Duodenal mucosa (tissue), 2 donors: Measurements from ENCODE around the gene ZW10.
A peak's percentile ranks its signal among the peaks of the same experiment; 100 is the strongest.

Experiments used
- H3K27ac ChIP-seq: one replicate; pipeline ENCODE4 v1.7.0; 2013; ENCODE audit warnings: low read depth, low read length
- H3K27me3 ChIP-seq, 2 donors: one replicate each; pipeline ENCODE4 v1.7.0; 2013; ENCODE audit warnings: low read length in 2 of 2, control low read depth in 1 of 2; ENCODE audit not compliant: insufficient read depth in 2 of 2, control insufficient read depth in 1 of 2
- H3K36me3 ChIP-seq, 2 donors: one replicate each; pipeline ENCODE4 v1.7.0; 2013; ENCODE audit warnings: low read length in 2 of 2, control low read depth in 1 of 2; ENCODE audit not compliant: insufficient read depth in 2 of 2, control insufficient read depth in 1 of 2
- H3K4me1 ChIP-seq, 2 donors: one replicate each; pipeline ENCODE4 v1.7.0; 2013; ENCODE audit warnings: low read length in 2 of 2, control low read depth in 1 of 2; ENCODE audit not compliant: insufficient read depth in 2 of 2, control insufficient read depth in 1 of 2
- H3K4me3 ChIP-seq, 2 donors: one replicate each; pipeline ENCODE4 v1.7.0; 2013; ENCODE audit warnings: low read length in 2 of 2, low read depth in 1 of 2
- H3K9ac ChIP-seq, 2 donors: one replicate each; pipeline ENCODE4 v1.7.0; 2013; ENCODE audit warnings: low read length in 2 of 2, low read depth in 1 of 2
- H3K9me3 ChIP-seq, 2 donors: one replicate each; pipeline ENCODE4 v1.7.0; 2013; ENCODE audit warnings: low read length in 2 of 2, control low read depth in 1 of 2; ENCODE audit not compliant: control insufficient read depth in 1 of 2

The ZW10 gene, protein sequence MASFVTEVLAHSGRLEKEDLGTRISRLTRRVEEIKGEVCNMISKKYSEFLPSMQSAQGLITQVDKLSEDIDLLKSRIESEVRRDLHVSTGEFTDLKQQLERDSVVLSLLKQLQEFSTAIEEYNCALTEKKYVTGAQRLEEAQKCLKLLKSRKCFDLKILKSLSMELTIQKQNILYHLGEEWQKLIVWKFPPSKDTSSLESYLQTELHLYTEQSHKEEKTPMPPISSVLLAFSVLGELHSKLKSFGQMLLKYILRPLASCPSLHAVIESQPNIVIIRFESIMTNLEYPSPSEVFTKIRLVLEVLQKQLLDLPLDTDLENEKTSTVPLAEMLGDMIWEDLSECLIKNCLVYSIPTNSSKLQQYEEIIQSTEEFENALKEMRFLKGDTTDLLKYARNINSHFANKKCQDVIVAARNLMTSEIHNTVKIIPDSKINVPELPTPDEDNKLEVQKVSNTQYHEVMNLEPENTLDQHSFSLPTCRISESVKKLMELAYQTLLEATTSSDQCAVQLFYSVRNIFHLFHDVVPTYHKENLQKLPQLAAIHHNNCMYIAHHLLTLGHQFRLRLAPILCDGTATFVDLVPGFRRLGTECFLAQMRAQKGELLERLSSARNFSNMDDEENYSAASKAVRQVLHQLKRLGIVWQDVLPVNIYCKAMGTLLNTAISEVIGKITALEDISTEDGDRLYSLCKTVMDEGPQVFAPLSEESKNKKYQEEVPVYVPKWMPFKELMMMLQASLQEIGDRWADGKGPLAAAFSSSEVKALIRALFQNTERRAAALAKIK

DNA sequence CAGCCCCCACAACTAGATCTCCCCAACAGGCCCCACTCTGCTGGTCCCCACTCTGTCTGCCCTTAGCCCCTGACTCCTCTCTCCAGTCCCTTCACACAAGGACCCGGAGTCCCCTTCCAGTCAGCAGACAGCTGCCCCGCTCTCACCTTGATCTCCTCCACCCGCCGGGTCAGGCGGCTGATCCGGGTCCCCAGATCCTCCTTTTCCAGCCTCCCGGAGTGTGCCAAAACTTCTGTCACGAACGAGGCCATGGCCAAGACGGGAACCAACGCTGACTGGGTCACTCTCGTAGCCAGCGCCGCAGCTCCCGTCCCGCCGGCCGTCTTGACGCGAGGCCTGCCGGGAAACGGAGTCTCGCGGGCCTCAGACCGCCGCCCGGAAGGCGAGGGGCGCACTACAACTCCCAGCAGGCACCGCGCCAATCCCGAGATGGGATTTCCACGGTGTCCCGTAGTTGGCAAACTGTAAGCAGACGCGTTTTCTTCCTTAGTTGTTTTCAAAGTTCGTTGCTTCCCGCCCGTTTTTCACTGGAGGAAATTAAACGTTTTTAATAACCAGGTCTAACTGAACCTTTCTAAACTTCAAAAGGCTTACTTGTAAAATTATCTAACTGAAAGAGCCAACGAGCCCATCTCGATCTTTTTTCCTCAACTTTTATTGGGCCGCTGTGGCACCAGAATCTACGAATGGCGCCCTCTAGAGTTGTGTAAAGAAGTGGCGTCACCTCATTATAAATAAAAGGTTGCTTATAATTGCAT lies at the start of gene ZW10:
Gene ZW10, minus strand, starts transcription at position 277 of the 758 bp plus-strand sequence. Its CDS starts 26 bp downstream, at position 251.
- H3K9ac ChIP-seq, result peak within 1 kb of the TSS; percentile 97 to 99
- peaks cover 5 to 12% of the 10 kb centered on the region in 2 donors for H3K4me1 ChIP-seq
- no peaks in the 10 kb centered on the region for H3K36me3 ChIP-seq
- peak within 1 kb of the TSS; percentile 75 for H3K27ac ChIP-seq
- peak within 1 kb of the TSS; percentile 98 to 100 for H3K4me3 ChIP-seq
- H3K9me3 ChIP-seq, result no peaks in the 10 kb centered on the region
- H3K27me3 ChIP-seq, result no peaks in the 10 kb centered on the region

DNA sequence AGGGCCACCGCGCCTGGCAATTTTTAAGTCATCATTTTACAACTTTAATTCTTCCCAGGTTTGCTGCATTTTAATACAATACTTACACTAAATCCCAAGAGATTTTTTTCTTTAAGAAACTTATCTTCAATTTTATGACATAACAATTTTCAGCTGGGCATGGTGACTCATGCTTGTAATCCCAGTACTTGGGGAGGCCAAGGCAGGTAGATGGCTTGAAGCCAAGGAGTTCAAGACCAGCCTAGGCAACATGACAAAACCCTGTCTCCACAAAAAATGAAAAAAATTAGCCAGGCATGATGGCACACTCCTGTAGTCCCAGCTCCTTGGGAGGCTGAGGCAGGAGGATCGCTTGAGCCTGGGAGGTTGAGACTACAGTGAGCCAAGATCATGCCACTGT lies 44.9 kb upstream of the ZW10 start:
- no peaks in the 10 kb centered on the region for H3K4me1 ChIP-seq
- H3K27ac ChIP-seq, result no peak overlapping the region
- no peaks in the 10 kb centered on the region for H3K9me3 ChIP-seq
- no peak overlapping the region for H3K9ac ChIP-seq
- H3K36me3 ChIP-seq, result peaks cover 21 to 28% of the 10 kb centered on the region in 2 donors
- no peaks in the 10 kb centered on the region for H3K27me3 ChIP-seq
- no peak overlapping the region for H3K4me3 ChIP-seq

DNA sequence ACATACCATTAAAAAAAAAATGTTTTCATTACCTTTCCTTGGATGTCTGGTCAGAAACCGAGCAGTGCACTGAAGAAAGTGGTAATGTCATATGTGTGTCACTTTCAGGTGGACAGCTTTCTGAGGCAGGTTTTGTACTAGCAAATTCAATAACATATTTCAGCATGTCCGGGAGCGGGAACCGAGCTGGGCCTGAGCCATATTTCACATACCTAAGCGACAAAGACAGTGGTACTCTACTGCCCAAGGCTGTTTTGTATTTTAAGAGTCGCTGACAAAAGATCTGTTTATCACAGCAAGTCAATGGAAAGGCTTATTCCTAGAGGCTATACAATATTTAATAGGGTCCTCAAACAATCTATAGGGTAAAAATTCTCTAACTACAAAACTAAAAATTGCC lies 44.1 kb upstream of the ZW10 start:
- H3K4me1 ChIP-seq, result no peaks in the 10 kb centered on the region
- H3K9me3 ChIP-seq, result no peaks in the 10 kb centered on the region
- no peak overlapping the region for H3K4me3 ChIP-seq
- H3K36me3 ChIP-seq, result peaks cover 18 to 26% of the 10 kb centered on the region in 2 donors
- no peak overlapping the region for H3K9ac ChIP-seq
- H3K27ac ChIP-seq, result no peak overlapping the region
- H3K27me3 ChIP-seq, result no peaks in the 10 kb centered on the region

DNA sequence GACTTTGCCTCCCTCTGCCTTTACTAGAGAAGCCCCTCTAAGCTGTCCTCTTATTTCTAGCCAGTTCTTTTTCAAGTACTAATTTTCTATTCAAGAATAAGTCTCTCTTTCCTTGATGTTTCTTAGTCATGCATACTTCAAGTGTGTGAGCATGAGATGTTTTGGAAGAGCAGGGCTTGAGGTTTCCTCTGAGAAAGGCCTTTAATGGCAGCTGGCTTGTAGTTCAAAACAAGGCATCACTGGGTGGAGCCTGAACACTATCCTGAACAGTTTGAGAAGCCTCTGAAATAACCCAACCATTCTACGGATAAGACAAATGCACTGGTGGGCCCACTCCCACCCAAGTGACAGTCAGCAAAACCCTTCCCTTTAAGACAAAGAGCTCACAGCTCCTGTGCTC lies 43.7 kb upstream of the ZW10 start:
- H3K36me3 ChIP-seq, result peaks cover 17 to 30% of the 10 kb centered on the region in 2 donors
- no peaks in the 10 kb centered on the region for H3K4me1 ChIP-seq
- no peaks in the 10 kb centered on the region for H3K27me3 ChIP-seq
- H3K4me3 ChIP-seq, result no peak overlapping the region
- H3K9me3 ChIP-seq, result no peaks in the 10 kb centered on the region
- no peak overlapping the region for H3K9ac ChIP-seq
- no peak overlapping the region for H3K27ac ChIP-seq

DNA sequence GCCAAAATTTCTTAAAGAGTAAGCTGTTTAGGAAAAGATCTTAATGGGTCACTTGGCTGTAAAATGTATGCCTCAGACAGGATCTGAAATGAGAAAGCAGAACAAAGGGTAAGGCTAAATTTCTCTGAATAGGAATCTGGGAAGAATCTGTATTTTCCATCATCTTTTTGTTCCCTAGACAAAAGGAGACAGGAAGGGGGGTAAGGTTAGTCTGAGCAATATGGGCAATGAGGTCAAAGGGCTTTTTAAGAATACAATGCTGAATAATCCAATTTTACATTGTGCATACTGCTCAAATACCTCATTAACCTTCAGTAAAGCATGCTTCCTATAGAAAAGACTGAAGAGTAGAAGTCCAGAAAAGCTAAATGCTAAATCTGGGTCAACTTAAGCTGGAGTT lies 40.7 kb upstream of the ZW10 start:
- no peak overlapping the region for H3K27ac ChIP-seq
- no peaks in the 10 kb centered on the region for H3K27me3 ChIP-seq
- peaks cover 9 to 29% of the 10 kb centered on the region in 2 donors for H3K36me3 ChIP-seq
- H3K9ac ChIP-seq, result no peak overlapping the region
- no peaks in the 10 kb centered on the region for H3K9me3 ChIP-seq
- H3K4me1 ChIP-seq, result no peaks in the 10 kb centered on the region
- H3K4me3 ChIP-seq, result no peak overlapping the region

DNA sequence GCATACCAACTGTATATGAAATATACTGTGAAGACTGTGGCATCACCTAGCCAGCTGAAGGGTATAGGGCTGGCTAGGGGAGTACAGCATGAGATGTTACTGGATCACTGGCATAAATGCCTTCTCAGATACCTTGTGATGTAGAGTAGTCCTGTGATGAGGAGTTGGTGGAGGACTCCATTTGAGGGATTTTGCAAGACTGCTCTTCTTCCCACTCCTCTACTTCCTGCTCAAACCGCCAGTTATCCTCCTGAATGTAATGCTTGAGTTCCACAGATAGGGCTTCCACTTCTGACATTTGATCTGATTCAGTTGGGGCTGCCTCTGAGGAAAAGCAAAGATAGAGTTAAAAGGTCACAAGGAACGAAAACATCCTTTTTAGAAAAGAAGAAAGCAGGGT lies 35.4 kb upstream of the ZW10 start:
- no peaks in the 10 kb centered on the region for H3K27me3 ChIP-seq
- H3K4me1 ChIP-seq, result no peaks in the 10 kb centered on the region
- H3K9me3 ChIP-seq, result no peaks in the 10 kb centered on the region
- H3K36me3 ChIP-seq, result peaks cover 23 to 47% of the 10 kb centered on the region in 2 donors
- no peak overlapping the region for H3K4me3 ChIP-seq
- no peak overlapping the region for H3K27ac ChIP-seq
- H3K9ac ChIP-seq, result no peak overlapping the region

DNA sequence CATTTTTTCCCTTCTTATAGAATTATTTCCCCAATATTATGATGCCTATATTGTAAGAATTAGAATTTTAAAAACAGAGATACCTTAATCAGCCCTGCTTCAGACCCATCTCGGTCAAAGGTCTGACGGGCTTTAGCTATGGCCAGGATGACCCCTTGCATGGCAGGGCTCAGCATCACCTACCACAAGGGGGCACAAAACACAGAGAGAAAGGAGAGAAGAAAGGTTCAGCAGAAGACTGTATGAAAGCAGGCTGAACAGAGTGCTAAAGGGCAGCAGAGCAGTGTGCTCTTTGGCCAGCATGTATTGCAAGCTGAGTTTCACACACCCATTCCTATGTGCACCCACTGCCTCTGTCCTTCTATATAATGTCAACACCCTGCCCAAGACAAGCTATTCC lies 32.9 kb upstream of the ZW10 start:
- Histone ChIP-seq H3K4me3 (no peak overlapping the region), H3K9ac (no peak overlapping the region), H3K27me3 (no peaks in the 10 kb centered on the region), H3K27ac (no peak overlapping the region), H3K36me3 (peaks cover 29 to 59% of the 10 kb centered on the region in 2 donors), H3K9me3 (no peaks in the 10 kb centered on the region), H3K4me1 (no peaks in the 10 kb centered on the region)

DNA sequence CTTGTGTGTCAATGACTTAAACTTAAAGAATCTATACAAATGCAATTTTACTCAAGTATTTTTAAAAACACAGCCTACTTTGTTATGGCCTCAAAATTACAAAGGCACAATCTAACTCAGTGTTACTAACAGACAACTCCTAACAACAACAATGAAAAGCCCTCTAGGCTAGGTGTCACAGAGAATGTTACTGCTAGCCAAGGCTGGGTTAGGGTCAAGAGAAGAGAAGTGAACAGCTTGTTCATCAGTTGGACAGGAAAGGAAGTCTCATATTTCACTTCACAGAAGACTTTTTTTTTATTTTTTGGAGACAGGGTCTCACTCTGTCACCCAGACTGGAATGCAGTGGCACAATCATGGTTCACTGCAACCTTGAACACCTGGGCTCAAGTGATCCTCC lies 32.1 kb upstream of the ZW10 start:
- Histone ChIP-seq H3K4me1 (no peaks in the 10 kb centered on the region), H3K27me3 (no peaks in the 10 kb centered on the region), H3K36me3 (peaks cover 25 to 60% of the 10 kb centered on the region in 2 donors), H3K9me3 (no peaks in the 10 kb centered on the region), H3K4me3 (no peak overlapping the region), H3K27ac (no peak overlapping the region), H3K9ac (no peak overlapping the region)

DNA sequence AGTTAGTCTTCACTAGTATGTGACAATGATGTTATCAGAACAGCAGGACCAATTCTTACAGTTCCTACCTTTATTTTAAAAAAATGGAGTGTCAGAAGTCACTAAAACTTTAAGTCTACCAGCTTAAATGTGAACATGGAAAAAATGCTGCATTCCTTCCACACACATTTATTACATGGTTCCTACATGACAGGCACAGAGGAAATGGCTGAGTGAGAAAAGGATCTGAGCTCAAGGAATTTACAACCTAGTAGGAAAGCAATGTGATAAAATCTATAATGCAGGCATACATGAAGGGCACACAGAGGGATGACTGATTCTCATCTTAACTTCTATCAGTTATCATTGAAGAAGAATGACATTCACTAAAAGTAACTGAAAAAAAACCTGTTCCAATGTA lies 29.1 kb upstream of the ZW10 start:
- Histone ChIP-seq H3K36me3 (peaks cover 12 to 62% of the 10 kb centered on the region in 2 donors), H3K27me3 (no peaks in the 10 kb centered on the region), H3K27ac (no peak overlapping the region), H3K4me1 (no peaks in the 10 kb centered on the region), H3K9me3 (no peaks in the 10 kb centered on the region), H3K4me3 (no peak overlapping the region), H3K9ac (no peak overlapping the region)
